GM19023 (cell line): ENCODE measurements around the gene CNOT3.
A peak's percentile ranks its signal among the peaks of the same experiment; 100 is the strongest.
"Not testable (repeated sequence)": the region's sequence is repeated elsewhere in the genome, so short reads cannot be mapped to it uniquely, and the experiment has no call there.

Experiments used
- ATAC-seq: cut with Tn5 transposase; IDR thresholded peaks from one replicate; pipeline ENCODE4 v1.9.1; 2021; ENCODE audit warnings: mild to moderate bottlenecking, moderate library complexity; ENCODE audit not compliant: unreplicated experiment

The CNOT3 gene

GRCh38 chr19:54137699-54138488, at the start of gene CNOT3:
Gene CNOT3, plus strand, starts transcription at chr19:54137762. Its CDS starts 5,217 bp downstream, at chr19:54142979.
- ATAC-seq = no peak

- no peak for ATAC-seq
Measured at GRCh38 chr19:54094426-54095000, 43.0 kb upstream of the CNOT3 start.

GRCh38 chr19:54095136-54095858, 42.3 kb upstream of the CNOT3 start:
- ATAC-seq = no peak

- ATAC-seq = not testable (repeated sequence)
Measured at GRCh38 chr19:54095859-54096616, 41.5 kb upstream of the CNOT3 start.

GRCh38 chr19:54096617-54097106, 40.9 kb upstream of the CNOT3 start:
- no peak for ATAC-seq

GRCh38 chr19:54099190-54099902, 38.2 kb upstream of the CNOT3 start:
- ATAC-seq = no peak

- ATAC-seq = not testable (repeated sequence)
Measured at GRCh38 chr19:54099903-54100255, 37.7 kb upstream of the CNOT3 start.

GRCh38 chr19:54100561-54100960, 37.0 kb upstream of the CNOT3 start, which contains the start of gene OSCAR:
Gene OSCAR, minus strand, starts transcription at chr19:54100803. Its CDS starts 11 bp downstream, at chr19:54100792.
- no peak for ATAC-seq

GRCh38 chr19:54102421-54103169, 35.0 kb upstream of the CNOT3 start, which contains the start of gene NDUFA3:
Gene NDUFA3, plus strand, starts transcription at chr19:54102855. Its CDS starts 24 bp downstream, at chr19:54102879.
- ATAC-seq = peak; percentile 97

GRCh38 chr19:54104998-54105715, 32.4 kb upstream of the CNOT3 start:
- ATAC-seq = no peak

GRCh38 chr19:54105796-54106195, 31.8 kb upstream of the CNOT3 start:
- ATAC-seq = no peak

- ATAC-seq = no peak
Measured at GRCh38 chr19:54106716-54107115, 30.8 kb upstream of the CNOT3 start.

- no peak for ATAC-seq
Measured at GRCh38 chr19:54107876-54108490, 29.6 kb upstream of the CNOT3 start.

GRCh38 chr19:54108496-54108895, 29.1 kb upstream of the CNOT3 start:
- no peak for ATAC-seq

- ATAC-seq = no peak
Measured at GRCh38 chr19:54109651-54110050, 27.9 kb upstream of the CNOT3 start.

GRCh38 chr19:54114340-54115108, 23.0 kb upstream of the CNOT3 start:
- ATAC-seq = no peak
